H9 (cell line): ENCODE data around the gene TMEM134. TPM values are rescaled to one million over a fixed set of nuclear protein-coding genes. Genes with fewer than 3 reads are reported as not detected.

Experiments used
- DNase-seq: peaks from one replicate; pipeline ENCODE4 v3.0.0-alpha.2; 2017
- H2AFZ ChIP-seq: one replicate; pipeline ENCODE4 v1.6.1; 2013; ENCODE audit warnings: mild to moderate bottlenecking, low read length, control low read depth, moderate library complexity
- H2AK5ac ChIP-seq: 2 replicates; pipeline ENCODE4 v1.6.1; 2013; ENCODE audit warnings: low read length, control low read depth, mixed read lengths; ENCODE audit not compliant: insufficient read length
- H2BK120ac ChIP-seq: one replicate; pipeline ENCODE4 v1.6.1; 2013; ENCODE audit warnings: low read depth, mild to moderate bottlenecking, low read length, control low read depth, inconsistent platforms; ENCODE audit not compliant: poor library complexity, severe bottlenecking
- H2BK12ac ChIP-seq: 2 replicates; pipeline ENCODE4 v1.6.1; 2013; ENCODE audit warnings: low read length, control low read depth, mixed read lengths, low read depth; ENCODE audit not compliant: insufficient read length
- H2BK15ac ChIP-seq: 2 replicates; pipeline ENCODE4 v1.6.1; 2013; ENCODE audit warnings: low read depth, low read length, control low read depth
- H2BK20ac ChIP-seq: one replicate; pipeline ENCODE4 v1.6.1; 2013; ENCODE audit warnings: low read depth, mild to moderate bottlenecking, low read length, control low read depth, inconsistent platforms; ENCODE audit not compliant: poor library complexity, severe bottlenecking
- H2BK5ac ChIP-seq: 2 replicates; pipeline ENCODE4 v1.6.1; 2013; ENCODE audit warnings: low read length, control low read depth, mixed read lengths; ENCODE audit not compliant: insufficient read length
- H3K14ac ChIP-seq: 2 replicates; pipeline ENCODE4 v1.6.1; 2013; ENCODE audit warnings: low read length, control low read depth; ENCODE audit not compliant: insufficient read depth
- H3K18ac ChIP-seq: 2 replicates; pipeline ENCODE4 v1.6.1; 2013; ENCODE audit warnings: low read depth, mild to moderate bottlenecking, mixed read lengths, low read length, control low read depth; ENCODE audit not compliant: insufficient read length
- H3K23ac ChIP-seq: 2 replicates; pipeline ENCODE4 v1.6.1; 2013; ENCODE audit warnings: low read length, control low read depth, mixed read lengths, low read depth; ENCODE audit not compliant: insufficient read length
- H3K23me2 ChIP-seq: 2 replicates; pipeline ENCODE4 v1.6.1; 2013; ENCODE audit warnings: low read depth, mild to moderate bottlenecking, mixed read lengths, low read length, control low read depth; ENCODE audit not compliant: insufficient read length, poor library complexity, severe bottlenecking
- H3K27ac ChIP-seq: 2 replicates; pipeline ENCODE4 v1.5.1; 2013; ENCODE audit warnings: low read length, control low read depth, mixed read lengths, low read depth; ENCODE audit not compliant: insufficient read length
- H3K27me3 ChIP-seq: 2 replicates; pipeline ENCODE4 v1.6.1; 2013; ENCODE audit warnings: low read length, control low read depth, inconsistent platforms; ENCODE audit not compliant: insufficient read depth
- H3K4ac ChIP-seq: 2 replicates; pipeline ENCODE4 v1.6.1; 2013; ENCODE audit warnings: low read depth, mild to moderate bottlenecking, control low read depth, inconsistent platforms, low read length, moderate library complexity
- H3K4me1 ChIP-seq: 2 replicates; pipeline ENCODE4 v1.6.1; 2013; ENCODE audit warnings: low read length, control low read depth, inconsistent platforms; ENCODE audit not compliant: insufficient read depth
- H3K4me2 ChIP-seq: 2 replicates; pipeline ENCODE4 v1.6.1; 2013; ENCODE audit warnings: low read length, control low read depth, mixed read lengths; ENCODE audit not compliant: insufficient read length, insufficient read depth
- H3K56ac ChIP-seq: 2 replicates; pipeline ENCODE4 v1.6.1; 2013; ENCODE audit warnings: low read depth, mild to moderate bottlenecking, mixed read lengths, low read length, control low read depth; ENCODE audit not compliant: insufficient read length
- H3K79me1 ChIP-seq: 2 replicates; pipeline ENCODE4 v1.6.1; 2013; ENCODE audit warnings: low read depth, mild to moderate bottlenecking, moderate library complexity, low read length, control low read depth, inconsistent platforms; ENCODE audit not compliant: insufficient read depth, poor library complexity, severe bottlenecking
- H3K79me2 ChIP-seq: 2 replicates; pipeline ENCODE4 v1.6.1; 2013; ENCODE audit warnings: low read length, control low read depth, inconsistent platforms; ENCODE audit not compliant: insufficient read depth
- H3K9ac ChIP-seq: 2 replicates; pipeline ENCODE4 v1.6.1; 2013; ENCODE audit warnings: low read length, control low read depth, mixed read lengths; ENCODE audit not compliant: insufficient read length; ENCODE audit errors: extremely low read depth
- H3K9me3 ChIP-seq: one replicate; pipeline ENCODE4 v1.6.1; 2013; ENCODE audit warnings: low read depth, low read length, inconsistent platforms; ENCODE audit not compliant: control insufficient read depth
- H3T11ph ChIP-seq: one replicate; pipeline ENCODE4 v1.6.1; 2013; ENCODE audit warnings: mild to moderate bottlenecking, low read length, control low read depth, inconsistent platforms
- H4K20me1 ChIP-seq: one replicate; pipeline ENCODE4 v1.6.1; 2013; ENCODE audit not compliant: control insufficient read depth, insufficient read length, insufficient read depth
- H4K5ac ChIP-seq: 2 replicates; pipeline ENCODE4 v1.6.1; 2013; ENCODE audit warnings: low read depth, mild to moderate bottlenecking, mixed read lengths, low read length, control low read depth; ENCODE audit not compliant: insufficient read length
- H4K8ac ChIP-seq: replicated peaks from 2 replicates; pipeline ENCODE4 v1.6.1; 2013; ENCODE audit warnings: low read length, control low read depth, mixed read lengths, low read depth; ENCODE audit not compliant: insufficient read length
- H4K91ac ChIP-seq: 2 replicates; pipeline ENCODE4 v1.6.1; 2013; ENCODE audit warnings: low read depth, mild to moderate bottlenecking, moderate library complexity, mixed read lengths, low read length, control low read depth; ENCODE audit not compliant: insufficient read length
- H3K27ac Mint-ChIP-seq, 3 experiments: 2 replicates in 2 of 3; 3 replicates in 1 of 3; pipeline ENCODE4 v1.8.0; 2020 to 2021; ENCODE audit warnings: mixed read lengths in 3 of 3, mild to moderate bottlenecking in 1 of 3, moderate library complexity in 1 of 3
- H3K27me3 Mint-ChIP-seq: 2 replicates; pipeline ENCODE4 v1.8.0; 2021; ENCODE audit warnings: low read depth, mild to moderate bottlenecking, moderate library complexity, mixed read lengths
- H3K36me3 Mint-ChIP-seq, 3 experiments: 2 replicates in 2 of 3; 3 replicates in 1 of 3; pipeline ENCODE4 v1.8.0; 2020 to 2021; ENCODE audit warnings: low read depth in 3 of 3, mixed read lengths in 3 of 3; ENCODE audit not compliant: insufficient read depth in 1 of 3
- H3K4me1 Mint-ChIP-seq, 2 experiments: 2 replicates each; pipeline ENCODE4 v1.8.0; 2020; ENCODE audit warnings: mixed read lengths in 2 of 2
- H3K4me3 Mint-ChIP-seq, 2 experiments: 2 replicates in 1 of 2; 3 replicates in 1 of 2; pipeline ENCODE4 v1.8.0; 2020 to 2021; ENCODE audit warnings: mild to moderate bottlenecking in 2 of 2, mixed read lengths in 2 of 2, moderate library complexity in 1 of 2
- H3K9me3 Mint-ChIP-seq, 2 experiments: 2 replicates in 1 of 2; 3 replicates in 1 of 2; pipeline ENCODE4 v1.8.0; 2020; ENCODE audit warnings: mild to moderate bottlenecking in 2 of 2, mixed read lengths in 2 of 2, moderate library complexity in 1 of 2
- CTCF ChIP-seq: fragments of 200-600 bp; sonication (generic); conservative IDR thresholded peaks from 3 replicates; pipeline ENCODE4 v1.8.0; 2021; ENCODE audit warnings: antibody characterized with exemption, mild to moderate bottlenecking
- WGBS: extraction: QIAGEN DNeasy Blood & Tissue Kit; methylation state at CpG from one replicate; pipeline ENCODE4 v1.1.7; 2013; ENCODE audit warnings: missing lambda C conversion rate, low lambda C conversion rate, mixed read lengths; ENCODE audit not compliant: insufficient read length; ENCODE audit errors: extremely low coverage; 5-methylcytosine and 5-hydroxymethylcytosine counted together
- total RNA-seq: library from RNA; stranded (reverse); gene quantifications from 2 replicates; pipeline ENCODE4 v1.2.1, GENCODE V29; 2021

TMEM134 gene
- total RNA-seq, 1 experiment from 2014 or later, result 53.6 TPM

- no peak overlapping the region for H3K4ac ChIP-seq
- H2BK12ac ChIP-seq, result no peak overlapping the region
- H3K23me2 ChIP-seq, result peaks cover 3% of the 10 kb centered on the region
- no peak overlapping the region for H2BK5ac ChIP-seq
- no peaks in the 10 kb centered on the region for H4K20me1 ChIP-seq
- H3K27ac ChIP-seq, result no peak overlapping the region
- no peak overlapping the region for H3K9ac ChIP-seq
- H3K4me2 ChIP-seq, result no peak overlapping the region
- no peak for TF ChIP-seq CTCF
- H3K9me3 ChIP-seq, result no peaks in the 10 kb centered on the region
- H4K91ac ChIP-seq, result no peak overlapping the region
- WGBS, result no CpG with 5 or more reads among the region's 9 CpGs
- Mint-ChIP-seq H3K4me3 (no peak overlapping the region), H3K36me3 (no peaks in the 10 kb centered on the region; a peak in 1 of 7 replicates), H3K27me3 (peaks cover 15% of the 10 kb centered on the region), H3K9me3 (no peaks in the 10 kb centered on the region), H3K27ac (no peak overlapping the region; a peak in 1 of 7 replicates), H3K4me1 (0 out of 4 replicates have a peak, but pooled peaks cover 2 to 7% of the 10 kb centered on the region in 2 experiments)
- no peak for DNase-seq
- H3T11ph ChIP-seq, result no peak overlapping the region
- H2BK15ac ChIP-seq, result no peak overlapping the region
- H2AFZ ChIP-seq, result no peak overlapping the region
- H3K56ac ChIP-seq, result no peak overlapping the region
- H4K8ac ChIP-seq, result no peak overlapping the region
- no peaks in the 10 kb centered on the region for H3K4me1 ChIP-seq
- H3K18ac ChIP-seq, result no peak overlapping the region
- H2BK120ac ChIP-seq, result no peak overlapping the region
- H3K79me1 ChIP-seq, result no peaks in the 10 kb centered on the region
- no peak overlapping the region for H2BK20ac ChIP-seq
- H3K23ac ChIP-seq, result no peak overlapping the region
- H3K79me2 ChIP-seq, result no peaks in the 10 kb centered on the region
- no peak overlapping the region for H2AK5ac ChIP-seq
- no peak overlapping the region for H3K14ac ChIP-seq
- H3K27me3 ChIP-seq, result no peaks in the 10 kb centered on the region
- no peak overlapping the region for H4K5ac ChIP-seq
Observed at GRCh38 chr11:67449116-67449844, 19.8 kb downstream of the TMEM134 start.
